HepG2 (cell line): Measurements from ENCODE around the gene COPS8. TPM values are rescaled to one million over a fixed set of nuclear protein-coding genes. Genes with fewer than 3 reads are reported as not detected.

Source experiments
- ATF7 ChIP-seq, 2 experiments: fragments of 450-650 bp in 1 of 2; sonication (generic) in 1 of 2; formaldehyde crosslinking in 1 of 2; IDR thresholded peaks; 2 replicates each; pipeline versions ENCODE4 v1.4.0 to v1.6.1; 2016 to 2020; ENCODE audit warnings: antibody characterized with exemption in 1 of 2, mild to moderate bottlenecking in 1 of 2, missing genetic modification reagents in 1 of 2
- FOXM1 ChIP-seq: sonication (generic); formaldehyde crosslinking; IDR thresholded peaks from 2 replicates; pipeline ENCODE4 v1.5.0; 2020; ENCODE audit warnings: missing genetic modification reagents
- LCORL ChIP-seq, 2 experiments: fragments of 450-650 bp in 1 of 2; sonication (generic) in 1 of 2; formaldehyde crosslinking in 1 of 2; IDR thresholded peaks; 2 replicates each; pipeline versions ENCODE4 v1.5.0 to v1.6.1; 2017 to 2020; ENCODE audit warnings: antibody characterized with exemption in 1 of 2, missing genetic modification reagents in 1 of 2
- ZBTB10 ChIP-seq: sonication (generic); formaldehyde crosslinking; IDR thresholded peaks from 2 replicates; pipeline ENCODE4 v1.4.0; 2020; ENCODE audit warnings: missing genetic modification reagents, borderline replicate concordance
- ZBTB49 ChIP-seq: sonication (generic); formaldehyde crosslinking; IDR thresholded peaks from 2 replicates; pipeline ENCODE4 v1.4.0; 2020; ENCODE audit warnings: missing genetic modification reagents, borderline replicate concordance
- ZNF3 ChIP-seq: IDR thresholded peaks from 2 replicates; pipeline ENCODE4 v1.7.0; 2017; ENCODE audit warnings: inconsistent platforms
- ZNF615 ChIP-seq: sonication (generic); formaldehyde crosslinking; IDR thresholded peaks from 2 replicates; pipeline ENCODE4 v1.5.0; 2020; ENCODE audit warnings: mild to moderate bottlenecking, missing genetic modification reagents, borderline replicate concordance
- ZNF652 ChIP-seq: IDR thresholded peaks from 2 replicates; pipeline ENCODE4 v1.6.1; 2016; ENCODE audit warnings: low read depth, borderline replicate concordance
- ZNF770 ChIP-seq: sonication (generic); formaldehyde crosslinking; IDR thresholded peaks from 2 replicates; pipeline ENCODE4 v1.5.0; 2020; ENCODE audit warnings: mild to moderate bottlenecking, missing genetic modification reagents
- polyA plus RNA-seq, 8 experiments: library from polyadenylated mRNA; depleted of rRNA in 3 of 8; stranded (reverse) in 7 of 8; unstranded in 1 of 8; fragments of >200 nt; fragmentation: Illumina TruSeq in 4 of 8; extraction: Trizol in 4 of 8; gene quantifications; 2 replicates each; pipeline versions ENCODE4 v1.2.1 to v1.2.3, GENCODE V29; 2011 to 2016; ENCODE audit warnings: low read depth in 4 of 8, missing spikeins in 1 of 8, mixed read lengths in 1 of 8; ENCODE audit not compliant: insufficient read depth in 1 of 8
- total RNA-seq, 5 experiments: library from RNA; depleted of rRNA; stranded (reverse); fragments of >200 nt; fragmentation: Illumina TruSeq; extraction: Trizol; gene quantifications; 2 replicates each; pipeline ENCODE4 v1.2.3, GENCODE V29; 2016; ENCODE audit warnings: low read depth in 1 of 5
- TF ChIP-seq, protein P1 (sequence below): sonication (generic); formaldehyde crosslinking; conservative IDR thresholded peaks from 2 replicates; pipeline ENCODE4 v1.4.0; 2020; ENCODE audit warnings: missing genetic modification reagents
- TF ChIP-seq, protein P2 (sequence below): sonication (generic); formaldehyde crosslinking; IDR thresholded peaks from 2 replicates; pipeline ENCODE4 v1.4.0; 2020; ENCODE audit warnings: missing genetic modification reagents, borderline replicate concordance

The COPS8 gene
- total and polyA plus RNA-seq, 2 of the 13 experiments (the other 11 are each of a cell fraction or from before 2014, with no cell fraction given) = 86.3 to 96.6 TPM

GRCh38 chr2:237085248-237086221 lies at the start of gene COPS8 (continued):
- TF ChIP-seq ZBTB10 (CRISPR knock-in tag) = peak; percentile 54; the same call in 1 of the 2 replicates
- no peak; the same call in 1 of the 2 replicates for TF ChIP-seq ZNF3 (CRISPR knock-in tag)
- peak; percentile 17; the same call in 1 of the 2 replicates for TF ChIP-seq ZNF652 (CRISPR knock-in tag)
- no peak for TF ChIP-seq ATF7 (IDR thresholded peaks at IDR 0.05)
- TF ChIP-seq ATF7 (CRISPR knock-in tag; IDR thresholded peaks at IDR 0.05) = peak; percentile 82; the same call in 1 of the 2 replicates
- peak; percentile 69; the same call in 1 of the 2 replicates for TF ChIP-seq ZNF615 (CRISPR knock-in tag)
- TF ChIP-seq FOXM1 (CRISPR knock-in tag) = 0 out of 2 replicates have a peak, but pooled peaks have one; percentile 63
- TF ChIP-seq, protein P1, sequence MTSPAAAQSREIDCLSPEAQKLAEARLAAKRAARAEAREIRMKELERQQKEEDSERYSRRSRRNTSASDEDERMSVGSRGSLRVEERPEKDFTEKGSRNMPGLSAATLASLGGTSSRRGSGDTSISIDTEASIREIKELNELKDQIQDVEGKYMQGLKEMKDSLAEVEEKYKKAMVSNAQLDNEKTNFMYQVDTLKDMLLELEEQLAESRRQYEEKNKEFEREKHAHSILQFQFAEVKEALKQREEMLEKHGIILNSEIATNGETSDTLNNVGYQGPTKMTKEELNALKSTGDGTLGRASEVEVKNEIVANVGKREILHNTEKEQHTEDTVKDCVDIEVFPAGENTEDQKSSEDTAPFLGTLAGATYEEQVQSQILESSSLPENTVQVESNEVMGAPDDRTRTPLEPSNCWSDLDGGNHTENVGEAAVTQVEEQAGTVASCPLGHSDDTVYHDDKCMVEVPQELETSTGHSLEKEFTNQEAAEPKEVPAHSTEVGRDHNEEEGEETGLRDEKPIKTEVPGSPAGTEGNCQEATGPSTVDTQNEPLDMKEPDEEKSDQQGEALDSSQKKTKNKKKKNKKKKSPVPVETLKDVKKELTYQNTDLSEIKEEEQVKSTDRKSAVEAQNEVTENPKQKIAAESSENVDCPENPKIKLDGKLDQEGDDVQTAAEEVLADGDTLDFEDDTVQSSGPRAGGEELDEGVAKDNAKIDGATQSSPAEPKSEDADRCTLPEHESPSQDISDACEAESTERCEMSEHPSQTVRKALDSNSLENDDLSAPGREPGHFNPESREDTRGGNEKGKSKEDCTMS = no peak; the same call in none of the 2 replicates
- no peak for TF ChIP-seq ZBTB49
- TF ChIP-seq, protein P2, sequence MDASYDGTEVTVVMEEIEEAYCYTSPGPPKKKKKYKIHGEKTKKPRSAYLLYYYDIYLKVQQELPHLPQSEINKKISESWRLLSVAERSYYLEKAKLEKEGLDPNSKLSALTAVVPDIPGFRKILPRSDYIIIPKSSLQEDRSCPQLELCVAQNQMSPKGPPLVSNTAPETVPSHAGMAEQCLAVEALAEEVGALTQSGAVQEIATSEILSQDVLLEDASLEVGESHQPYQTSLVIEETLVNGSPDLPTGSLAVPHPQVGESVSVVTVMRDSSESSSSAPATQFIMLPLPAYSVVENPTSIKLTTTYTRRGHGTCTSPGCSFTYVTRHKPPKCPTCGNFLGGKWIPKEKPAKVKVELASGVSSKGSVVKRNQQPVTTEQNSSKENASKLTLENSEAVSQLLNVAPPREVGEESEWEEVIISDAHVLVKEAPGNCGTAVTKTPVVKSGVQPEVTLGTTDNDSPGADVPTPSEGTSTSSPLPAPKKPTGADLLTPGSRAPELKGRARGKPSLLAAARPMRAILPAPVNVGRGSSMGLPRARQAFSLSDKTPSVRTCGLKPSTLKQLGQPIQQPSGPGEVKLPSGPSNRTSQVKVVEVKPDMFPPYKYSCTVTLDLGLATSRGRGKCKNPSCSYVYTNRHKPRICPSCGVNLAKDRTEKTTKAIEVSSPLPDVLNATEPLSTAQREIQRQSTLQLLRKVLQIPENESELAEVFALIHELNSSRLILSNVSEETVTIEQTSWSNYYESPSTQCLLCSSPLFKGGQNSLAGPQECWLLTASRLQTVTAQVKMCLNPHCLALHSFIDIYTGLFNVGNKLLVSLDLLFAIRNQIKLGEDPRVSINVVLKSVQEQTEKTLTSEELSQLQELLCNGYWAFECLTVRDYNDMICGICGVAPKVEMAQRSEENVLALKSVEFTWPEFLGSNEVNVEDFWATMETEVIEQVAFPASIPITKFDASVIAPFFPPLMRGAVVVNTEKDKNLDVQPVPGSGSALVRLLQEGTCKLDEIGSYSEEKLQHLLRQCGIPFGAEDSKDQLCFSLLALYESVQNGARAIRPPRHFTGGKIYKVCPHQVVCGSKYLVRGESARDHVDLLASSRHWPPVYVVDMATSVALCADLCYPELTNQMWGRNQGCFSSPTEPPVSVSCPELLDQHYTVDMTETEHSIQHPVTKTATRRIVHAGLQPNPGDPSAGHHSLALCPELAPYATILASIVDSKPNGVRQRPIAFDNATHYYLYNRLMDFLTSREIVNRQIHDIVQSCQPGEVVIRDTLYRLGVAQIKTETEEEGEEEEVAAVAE (CRISPR knock-in tag) = peak; percentile 85; the same call in 1 of the 2 replicates
- no peak for TF ChIP-seq LCORL (IDR thresholded peaks at IDR 0.05)
- TF ChIP-seq LCORL (CRISPR knock-in tag; IDR thresholded peaks at IDR 0.05) = peak; percentile 95
- peak; percentile 64 for TF ChIP-seq ZNF770 (CRISPR knock-in tag)
